GM11168 (cell line): ENCODE data around the gene SBDS.

Experiments used
- in situ Hi-C: fragments of 300-500 bp; cut with MboI; formaldehyde crosslinking; loops from one replicate; pipeline ENCODE4 v1.12.0; 2022; ENCODE audit warnings: low sequenced_read_pairs; ENCODE audit not compliant: unreplicated experiment

SBDS gene

GRCh38 chr7:66950311-66950710 lies 45.1 kb downstream of the SBDS start:
- in situ Hi-C loops: no loop called here

- in situ Hi-C loops: no loop called here
Observed at GRCh38 chr7:66948480-66949109, 46.8 kb downstream of the SBDS start.

GRCh38 chr7:66946545-66946944 lies 48.8 kb downstream of the SBDS start:
- in situ Hi-C loops: no loop called here

GRCh38 chr7:66939325-66939724 lies 56.1 kb downstream of the SBDS start:
- in situ Hi-C loops: no loop called here

- in situ Hi-C loops: no loop called here
Observed at GRCh38 chr7:66937940-66938339, 57.4 kb downstream of the SBDS start.
